ENCODE data around the gene MED22. TPM values are rescaled to one million over a fixed set of nuclear protein-coding genes. Genes with fewer than 3 reads are reported as not detected.
A peak's percentile ranks its signal among the peaks of the same experiment; 100 is the strongest.

The MED22 gene
- polyA plus RNA-seq (15.3 to 25.6 TPM (median 15.9 TPM) in 3 replicates), polyA minus RNA-seq (17.5 to 36.0 TPM (median 33.2 TPM) in 3 replicates)
- 3.0 TPM for polyA plus RNA-seq (2011; ENCODE audit: low read depth)
- 10.8 and 18.5 TPM in 2 replicates for polyA plus RNA-seq (2011; cell fraction: cytosol; rRNA removed)
- 28.7 and 31.8 TPM in 2 replicates for polyA plus RNA-seq (2011; cell fraction: nucleus; rRNA removed)
- 7.5 and 16.9 TPM in 2 replicates for polyA plus RNA-seq (2012; ENCODE audit: low replicate concordance)
- 17.3 TPM for polyA minus RNA-seq (2011; cell fraction: cytosol; rRNA and poly(A)+ RNA removed)
- polyA minus RNA-seq (2011; cell fraction: nucleus; rRNA and poly(A)+ RNA removed), result 10.7 and 12.0 TPM in 2 replicates

GRCh38 chr9:133347985-133348717 lies at the start of gene MED22, which contains the start of gene RPL7A:
Gene MED22 (minus strand): TSS chr9:133348131. CDS start chr9:133346662, 1,469 bp downstream.
Gene RPL7A (plus strand): TSS chr9:133348218. CDS start chr9:133348244, 26 bp downstream.
- Histone ChIP-seq H2AFZ (ENCODE audit: control insufficient read depth, low read length) (peak within 1 kb of the TSS; percentile 68), H3K9me3 (ENCODE audit: control insufficient read depth, low read depth, low read length) (no peaks in the 10 kb centered on the region), H3K4me1 (ENCODE audit: control insufficient read depth, extremely low read depth, insufficient read depth, low read length) (peaks cover 19% of the 10 kb centered on the region), H3K27ac (ENCODE audit: control insufficient read depth, insufficient read depth, low read length) (peak within 1 kb of the TSS; percentile 97), H3K4me3 (ENCODE audit: control insufficient read depth in 2 of 3, extremely low read depth in 1 of 3, insufficient read depth in 2 of 3, low read depth in 1 of 3, low read length in 3 of 3) (peak within 1 kb of the TSS; percentile 86 to 92 (median 92)), H3K36me3 (ENCODE audit: control insufficient read depth in 2 of 2, extremely low read depth in 1 of 2, insufficient read depth in 2 of 2, low read length in 2 of 2) (peaks cover 55 to 61% of the 10 kb centered on the region in 2 experiments), H4K20me1 (ENCODE audit: control insufficient read depth, extremely low read depth, insufficient read depth, low read length) (peaks cover 13% of the 10 kb centered on the region), H3K79me2 (ENCODE audit: control insufficient read depth, insufficient read depth, low read length) (peaks cover 45% of the 10 kb centered on the region), H3K9me1 (ENCODE audit: control insufficient read depth, extremely low read depth, insufficient read depth, low read length) (no peaks in the 10 kb centered on the region), H3K27me3 (ENCODE audit: control insufficient read depth, extremely low read depth, insufficient read depth, low read length) (no peaks in the 10 kb centered on the region), H3K4me2 (ENCODE audit: control insufficient read depth, extremely low read depth, insufficient read depth, low read depth, low read length) (peak within 1 kb of the TSS; percentile 97), H3K9ac (ENCODE audit: control insufficient read depth, extremely low read depth, insufficient read depth, low read length) (peak within 1 kb of the TSS; percentile 97)
- FAIRE-seq (no peak), DNase-seq (ENCODE audit: low read depth, low spot score) (peak; percentile 80)
- dilution Hi-C loops (cut with MboI; ENCODE audit: extremely low pct_ligation_motif_present, low sequenced_read_pairs), result no loop called here
- TF ChIP-seq EZH2 (IDR thresholded peaks at IDR 0.05; ENCODE audit: low read length), result no peak
- no peak for TF ChIP-seq CTCF (optimal IDR thresholded peaks at IDR 0.05 in 1 of 3, IDR thresholded peaks at IDR 0.05 in 1 of 3, conservative IDR thresholded peaks at IDR 0.05 in 1 of 3; ENCODE audit: extremely low read depth in 1 of 3, insufficient read depth in 2 of 3, low read length in 3 of 3)

GRCh38 chr9:133397370-133397769 lies 49.4 kb upstream of the MED22 start:
- TF ChIP-seq EZH2 (IDR thresholded peaks at IDR 0.05; ENCODE audit: low read length) (no peak), CTCF (optimal IDR thresholded peaks at IDR 0.05 in 1 of 3, IDR thresholded peaks at IDR 0.05 in 1 of 3, conservative IDR thresholded peaks at IDR 0.05 in 1 of 3; ENCODE audit: extremely low read depth in 1 of 3, insufficient read depth in 2 of 3, low read length in 3 of 3) (no peak)
- dilution Hi-C loops (cut with MboI; ENCODE audit: extremely low pct_ligation_motif_present, low sequenced_read_pairs), result no loop called here
- Histone ChIP-seq H3K4me1 (ENCODE audit: control insufficient read depth, extremely low read depth, insufficient read depth, low read length) (no peaks in the 10 kb centered on the region), H3K79me2 (ENCODE audit: control insufficient read depth, insufficient read depth, low read length) (no peaks in the 10 kb centered on the region), H3K27me3 (ENCODE audit: control insufficient read depth, extremely low read depth, insufficient read depth, low read length) (peaks cover 15% of the 10 kb centered on the region), H3K9ac (ENCODE audit: control insufficient read depth, extremely low read depth, insufficient read depth, low read length) (no peak overlapping the region), H3K9me3 (ENCODE audit: control insufficient read depth, low read depth, low read length) (no peaks in the 10 kb centered on the region), H4K20me1 (ENCODE audit: control insufficient read depth, extremely low read depth, insufficient read depth, low read length) (no peaks in the 10 kb centered on the region), H3K27ac (ENCODE audit: control insufficient read depth, insufficient read depth, low read length) (no peak overlapping the region), H3K4me3 (ENCODE audit: control insufficient read depth in 2 of 3, extremely low read depth in 1 of 3, insufficient read depth in 2 of 3, low read depth in 1 of 3, low read length in 3 of 3) (no peak overlapping the region), H3K36me3 (ENCODE audit: control insufficient read depth in 2 of 2, extremely low read depth in 1 of 2, insufficient read depth in 2 of 2, low read length in 2 of 2) (no peaks in the 10 kb centered on the region), H3K4me2 (ENCODE audit: control insufficient read depth, extremely low read depth, insufficient read depth, low read depth, low read length) (no peak overlapping the region), H3K9me1 (ENCODE audit: control insufficient read depth, extremely low read depth, insufficient read depth, low read length) (no peaks in the 10 kb centered on the region), H2AFZ (ENCODE audit: control insufficient read depth, low read length) (no peak overlapping the region)
- DNase-seq (ENCODE audit: low read depth, low spot score) (no peak), FAIRE-seq (no peak)
